Ishikawa (cell line): ENCODE results near the gene ZBTB11.

Experiments
- CEBPB ChIP-seq: IDR thresholded peaks from 2 replicates; pipeline ENCODE4 v1.6.1; 2012
- EP300 ChIP-seq: IDR thresholded peaks from 2 replicates; pipeline ENCODE4 v1.6.1; 2012; ENCODE audit warnings: borderline replicate concordance
- TEAD4 ChIP-seq: IDR thresholded peaks from 2 replicates; pipeline ENCODE4 v1.6.1; 2012
- YY1 ChIP-seq: IDR thresholded peaks from 2 replicates; pipeline ENCODE4 v1.6.1; 2012; ENCODE audit warnings: low read depth

DNA sequence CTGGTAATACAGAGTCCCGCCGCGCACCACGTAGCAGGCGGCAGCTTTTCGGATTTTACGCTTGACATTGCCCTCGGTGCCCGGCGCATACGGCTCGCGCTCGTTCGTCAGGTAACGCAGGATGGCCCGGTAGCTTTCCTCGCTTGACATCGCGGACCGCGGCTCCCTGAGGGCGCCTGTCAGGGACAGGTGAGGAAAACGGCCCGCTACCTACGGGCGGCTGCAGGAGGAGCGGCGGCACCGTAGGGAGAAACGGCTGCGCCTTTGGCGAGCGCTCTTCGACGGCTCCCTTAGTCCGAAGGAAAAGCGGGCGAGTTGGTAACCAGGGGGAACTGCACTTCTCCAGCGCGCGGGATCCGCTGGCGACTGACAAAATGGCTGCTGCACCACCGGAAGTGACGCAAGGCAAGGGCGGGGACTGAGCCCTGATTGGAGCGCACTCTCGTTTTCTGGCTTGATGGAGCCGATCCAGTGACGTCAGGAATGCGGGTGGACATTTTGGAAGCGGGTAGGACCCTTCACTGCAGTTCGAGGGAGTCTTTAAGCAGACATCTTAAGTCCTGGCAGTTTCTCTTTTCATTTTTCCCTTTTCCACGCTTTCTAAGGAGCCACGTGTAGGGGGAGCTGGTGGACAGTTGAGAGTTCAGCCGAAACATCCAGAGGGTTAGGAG lies at the start of gene ZBTB11:
- peak; percentile 78 for TF ChIP-seq TEAD4
- no peak for TF ChIP-seq EP300
- 0 out of 2 replicates have a peak, but pooled peaks have one; percentile 26 for TF ChIP-seq CEBPB
- TF ChIP-seq YY1, result peak; percentile 99
